Activated naive CD4-positive, alpha-beta T cell treated with anti-CD3 and anti-CD28 coated beads, Interleukin-2, amount 50 U/mL, for 24 hours (primary cell): Measurements from ENCODE around the gene TMEM79.

ENCODE experiments used
- H3K27ac Mint-ChIP-seq: one replicate; pipeline ENCODE4 v1.8.0; 2021; ENCODE audit warnings: mild to moderate bottlenecking, mixed read lengths
- H3K27me3 Mint-ChIP-seq: one replicate; pipeline ENCODE4 v1.8.0; 2021; ENCODE audit warnings: mixed read lengths
- H3K36me3 Mint-ChIP-seq: one replicate; pipeline ENCODE4 v1.8.0; 2021; ENCODE audit warnings: mixed read lengths
- H3K4me1 Mint-ChIP-seq: one replicate; pipeline ENCODE4 v1.8.0; 2021; ENCODE audit warnings: mixed read lengths
- H3K4me3 Mint-ChIP-seq: one replicate; pipeline ENCODE4 v1.8.0; 2021; ENCODE audit warnings: mild to moderate bottlenecking, mixed read lengths
- H3K9me3 Mint-ChIP-seq: one replicate; pipeline ENCODE4 v1.8.0; 2021; ENCODE audit warnings: mixed read lengths

TMEM79 gene, protein sequence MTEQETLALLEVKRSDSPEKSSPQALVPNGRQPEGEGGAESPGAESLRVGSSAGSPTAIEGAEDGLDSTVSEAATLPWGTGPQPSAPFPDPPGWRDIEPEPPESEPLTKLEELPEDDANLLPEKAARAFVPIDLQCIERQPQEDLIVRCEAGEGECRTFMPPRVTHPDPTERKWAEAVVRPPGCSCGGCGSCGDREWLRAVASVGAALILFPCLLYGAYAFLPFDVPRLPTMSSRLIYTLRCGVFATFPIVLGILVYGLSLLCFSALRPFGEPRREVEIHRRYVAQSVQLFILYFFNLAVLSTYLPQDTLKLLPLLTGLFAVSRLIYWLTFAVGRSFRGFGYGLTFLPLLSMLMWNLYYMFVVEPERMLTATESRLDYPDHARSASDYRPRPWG

GRCh38 chr1:156284112-156284511 lies at the start of gene TMEM79:
Gene TMEM79, plus strand, starts transcription at chr1:156284325. Its CDS starts 902 bp downstream, at chr1:156285227.
- Mint-ChIP-seq H3K36me3 (peaks cover 2% of the 10 kb centered on the region), H3K9me3 (no peaks in the 10 kb centered on the region), H3K4me3 (peak within 1 kb of the TSS; percentile 97), H3K27ac (peak within 1 kb of the TSS; percentile 93), H3K4me1 (peaks cover 37% of the 10 kb centered on the region), H3K27me3 (no peaks in the 10 kb centered on the region)

GRCh38 chr1:156236164-156236563 lies 48.0 kb upstream of the TMEM79 start:
- Mint-ChIP-seq H3K36me3 (peaks cover 15% of the 10 kb centered on the region), H3K4me3 (no peak overlapping the region), H3K4me1 (no peaks in the 10 kb centered on the region), H3K27ac (no peak overlapping the region), H3K9me3 (no peaks in the 10 kb centered on the region), H3K27me3 (no peaks in the 10 kb centered on the region)

GRCh38 chr1:156238248-156238647 lies 45.9 kb upstream of the TMEM79 start:
- Mint-ChIP-seq H3K27me3 (no peaks in the 10 kb centered on the region), H3K9me3 (no peaks in the 10 kb centered on the region), H3K4me3 (no peak overlapping the region), H3K36me3 (peaks cover 15% of the 10 kb centered on the region), H3K4me1 (no peaks in the 10 kb centered on the region), H3K27ac (peak overlapping the region; percentile 35)

DNA sequence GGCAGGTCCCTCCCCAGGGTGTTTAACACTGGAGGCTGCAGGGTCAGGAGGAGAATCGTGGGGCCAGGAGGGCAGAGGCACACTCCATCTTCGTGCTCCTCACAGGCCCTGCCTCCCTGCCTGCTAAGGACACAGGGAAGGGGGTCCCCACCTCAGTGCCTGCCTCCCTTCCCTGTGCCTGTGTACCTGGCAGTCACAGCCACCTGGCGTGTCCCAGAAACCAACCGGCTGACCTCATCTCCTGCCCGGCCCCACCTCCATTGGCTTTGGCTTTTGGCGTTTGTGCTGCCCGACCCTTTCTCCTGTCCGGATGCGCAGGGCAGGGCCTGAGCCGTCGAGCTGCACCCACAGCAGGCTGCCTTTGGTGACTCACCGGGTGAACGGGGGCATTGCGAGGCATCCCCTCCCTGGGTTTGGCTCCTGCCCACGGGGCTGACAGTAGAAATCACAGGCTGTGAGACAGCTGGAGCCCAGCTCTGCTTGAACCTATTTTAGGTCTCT lies 42.8 kb upstream of the TMEM79 start:
- Mint-ChIP-seq H3K9me3 (no peaks in the 10 kb centered on the region), H3K27ac (no peak overlapping the region), H3K4me3 (no peak overlapping the region), H3K27me3 (no peaks in the 10 kb centered on the region), H3K4me1 (peaks cover 14% of the 10 kb centered on the region), H3K36me3 (peaks cover 7% of the 10 kb centered on the region)

- Mint-ChIP-seq H3K27me3 (no peaks in the 10 kb centered on the region), H3K9me3 (no peaks in the 10 kb centered on the region), H3K27ac (no peak within 1 kb of the TSS), H3K4me1 (peaks cover 16% of the 10 kb centered on the region), H3K4me3 (no peak within 1 kb of the TSS), H3K36me3 (peaks cover 7% of the 10 kb centered on the region)
Measured at GRCh38 chr1:156241926-156242325, 42.2 kb upstream of the TMEM79 start, which contains the start of gene BGLAP. Gene BGLAP, plus strand, starts transcription at chr1:156242184. Its CDS starts 48 bp downstream, at chr1:156242232.

DNA sequence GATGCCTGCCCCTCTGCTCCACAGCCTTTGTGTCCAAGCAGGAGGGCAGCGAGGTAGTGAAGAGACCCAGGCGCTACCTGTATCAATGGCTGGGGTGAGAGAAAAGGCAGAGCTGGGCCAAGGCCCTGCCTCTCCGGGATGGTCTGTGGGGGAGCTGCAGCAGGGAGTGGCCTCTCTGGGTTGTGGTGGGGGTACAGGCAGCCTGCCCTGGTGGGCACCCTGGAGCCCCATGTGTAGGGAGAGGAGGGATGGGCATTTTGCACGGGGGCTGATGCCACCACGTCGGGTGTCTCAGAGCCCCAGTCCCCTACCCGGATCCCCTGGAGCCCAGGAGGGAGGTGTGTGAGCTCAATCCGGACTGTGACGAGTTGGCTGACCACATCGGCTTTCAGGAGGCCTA lies 41.4 kb upstream of the TMEM79 start:
- H3K27ac Mint-ChIP-seq: no peak overlapping the region
- H3K27me3 Mint-ChIP-seq: no peaks in the 10 kb centered on the region
- H3K4me1 Mint-ChIP-seq: peaks cover 16% of the 10 kb centered on the region
- no peaks in the 10 kb centered on the region for H3K9me3 Mint-ChIP-seq
- peaks cover 4% of the 10 kb centered on the region for H3K36me3 Mint-ChIP-seq
- H3K4me3 Mint-ChIP-seq: no peak overlapping the region

DNA sequence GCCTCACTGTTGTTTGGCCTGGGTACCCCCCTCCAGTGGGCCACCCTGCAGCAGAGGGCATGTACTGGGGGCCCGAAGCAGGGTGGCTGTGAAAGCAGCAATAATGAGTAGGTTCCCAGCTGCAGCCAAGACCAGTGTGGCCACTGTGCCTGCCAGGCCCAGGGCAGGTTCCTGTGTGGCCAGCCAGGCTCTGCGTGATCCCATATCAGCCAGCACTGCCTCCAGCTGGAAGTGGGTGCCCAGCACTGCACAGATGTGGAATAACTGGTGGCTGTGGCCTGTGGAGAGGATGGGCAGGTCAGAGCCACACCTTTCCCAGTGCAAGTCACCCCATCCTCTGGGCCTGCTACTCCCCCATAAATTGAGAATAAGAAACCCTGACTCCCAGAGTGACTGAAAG lies 40.0 kb upstream of the TMEM79 start:
- H3K4me1 Mint-ChIP-seq: peaks cover 16% of the 10 kb centered on the region
- no peak overlapping the region for H3K4me3 Mint-ChIP-seq
- H3K36me3 Mint-ChIP-seq: peaks cover 4% of the 10 kb centered on the region
- H3K9me3 Mint-ChIP-seq: no peaks in the 10 kb centered on the region
- no peak overlapping the region for H3K27ac Mint-ChIP-seq
- H3K27me3 Mint-ChIP-seq: no peaks in the 10 kb centered on the region

- Mint-ChIP-seq H3K4me3 (peak overlapping the region; percentile 84), H3K27me3 (no peaks in the 10 kb centered on the region), H3K4me1 (peaks cover 16% of the 10 kb centered on the region), H3K36me3 (peaks cover 3% of the 10 kb centered on the region), H3K9me3 (no peaks in the 10 kb centered on the region), H3K27ac (peak overlapping the region; percentile 70)
Measured at GRCh38 chr1:156244712-156245111, 39.4 kb upstream of the TMEM79 start.

GRCh38 chr1:156245451-156246232 lies 38.5 kb upstream of the TMEM79 start:
- peak overlapping the region; percentile 83 for H3K27ac Mint-ChIP-seq

DNA sequence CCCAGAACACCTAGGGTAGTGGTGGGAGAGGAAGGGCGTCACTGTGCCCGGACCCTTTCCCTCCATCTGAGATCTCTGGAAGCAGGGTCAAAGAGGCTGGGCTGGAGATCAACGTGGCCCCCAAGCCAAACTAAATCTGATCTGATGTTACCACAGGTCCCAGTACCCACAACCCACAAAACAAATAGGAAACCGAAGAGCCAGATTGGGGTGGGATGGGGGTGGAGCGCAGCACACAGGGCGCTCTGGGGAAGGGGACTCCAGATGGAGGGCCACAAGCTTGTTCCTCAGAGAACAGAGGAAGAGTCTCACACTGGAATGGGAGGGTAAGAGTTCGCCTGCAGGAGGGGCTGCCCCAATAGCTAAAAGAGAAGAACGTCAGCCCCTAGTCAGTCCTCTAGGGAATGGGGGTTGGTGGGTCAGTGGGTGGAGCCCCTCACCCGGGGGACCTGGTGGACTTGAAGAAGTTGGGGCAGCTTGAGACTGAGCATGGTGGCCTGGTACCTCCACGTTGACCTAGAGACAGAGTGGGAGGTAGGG lies 37.8 kb upstream of the TMEM79 start:
- no peak overlapping the region for H3K27ac Mint-ChIP-seq
- H3K27me3 Mint-ChIP-seq: no peaks in the 10 kb centered on the region
- H3K4me1 Mint-ChIP-seq: peaks cover 16% of the 10 kb centered on the region
- H3K4me3 Mint-ChIP-seq: peak overlapping the region; percentile 42
- no peaks in the 10 kb centered on the region for H3K36me3 Mint-ChIP-seq
- no peaks in the 10 kb centered on the region for H3K9me3 Mint-ChIP-seq

More at GRCh38 chr1:156245451-156246232, 38.5 kb upstream of the TMEM79 start:
- peak overlapping the region; percentile 84 for H3K4me3 Mint-ChIP-seq
- no peaks in the 10 kb centered on the region for H3K27me3 Mint-ChIP-seq
- H3K36me3 Mint-ChIP-seq: no peaks in the 10 kb centered on the region
- peaks cover 16% of the 10 kb centered on the region for H3K4me1 Mint-ChIP-seq
- no peaks in the 10 kb centered on the region for H3K9me3 Mint-ChIP-seq

- peaks cover 16% of the 10 kb centered on the region for H3K4me1 Mint-ChIP-seq
- H3K9me3 Mint-ChIP-seq: no peaks in the 10 kb centered on the region
- no peak overlapping the region for H3K4me3 Mint-ChIP-seq
- no peaks in the 10 kb centered on the region for H3K36me3 Mint-ChIP-seq
- no peak overlapping the region for H3K27ac Mint-ChIP-seq
- H3K27me3 Mint-ChIP-seq: no peaks in the 10 kb centered on the region
Measured at GRCh38 chr1:156246781-156247459, 37.2 kb upstream of the TMEM79 start.

DNA sequence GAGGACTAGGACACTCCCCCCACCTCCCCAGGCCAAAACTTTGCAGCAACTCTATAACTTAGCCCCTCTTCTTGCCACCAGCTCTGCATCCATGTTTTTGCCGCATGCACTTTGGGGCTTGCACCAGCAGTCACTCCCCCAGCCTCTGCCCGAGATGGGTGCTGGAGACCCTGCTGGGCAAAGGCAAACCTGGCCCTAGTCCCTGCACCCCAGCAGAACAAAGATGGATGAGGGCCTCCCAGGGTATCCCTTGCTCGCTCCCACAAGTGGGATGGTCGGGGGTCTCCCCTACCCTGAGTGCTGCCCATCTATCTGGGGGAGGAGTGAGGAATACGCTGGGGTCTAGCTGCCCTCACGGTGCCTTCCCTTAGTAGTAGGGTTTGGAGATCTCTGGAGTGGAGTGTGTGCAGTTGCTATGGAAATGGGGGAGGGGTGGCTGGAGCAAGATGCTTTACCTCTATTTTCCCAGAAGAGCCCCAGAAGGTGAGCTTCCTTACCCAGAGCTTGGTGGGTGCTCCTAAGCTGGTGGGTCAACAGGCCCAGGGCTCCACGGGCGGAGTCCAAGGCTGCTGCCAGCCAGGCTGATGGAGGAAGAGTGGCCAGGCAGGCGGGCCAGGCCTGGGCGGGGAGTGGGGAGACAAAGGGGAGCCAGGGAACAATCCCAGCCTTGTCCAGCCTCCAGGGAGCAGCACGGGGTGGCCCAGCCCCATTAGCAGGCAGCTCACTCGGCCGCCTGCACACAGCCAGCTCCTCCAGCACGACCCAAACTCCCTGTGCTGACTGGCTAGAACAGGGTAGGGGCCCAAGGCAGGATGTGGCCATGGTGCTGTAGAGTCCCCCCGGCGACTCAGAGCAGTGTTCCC lies 36.4 kb upstream of the TMEM79 start, which contains the start of gene PAQR6:
Gene PAQR6 (minus strand): TSS at position 597 of the 863 bp plus-strand sequence. CDS start 1,325 bp downstream, outside the sequence.
- peak within 1 kb of the TSS; percentile 8 for H3K27ac Mint-ChIP-seq
- peaks cover 16% of the 10 kb centered on the region for H3K4me1 Mint-ChIP-seq
- H3K9me3 Mint-ChIP-seq: no peaks in the 10 kb centered on the region
- no peaks in the 10 kb centered on the region for H3K27me3 Mint-ChIP-seq
- no peaks in the 10 kb centered on the region for H3K36me3 Mint-ChIP-seq
- no peak within 1 kb of the TSS for H3K4me3 Mint-ChIP-seq

DNA sequence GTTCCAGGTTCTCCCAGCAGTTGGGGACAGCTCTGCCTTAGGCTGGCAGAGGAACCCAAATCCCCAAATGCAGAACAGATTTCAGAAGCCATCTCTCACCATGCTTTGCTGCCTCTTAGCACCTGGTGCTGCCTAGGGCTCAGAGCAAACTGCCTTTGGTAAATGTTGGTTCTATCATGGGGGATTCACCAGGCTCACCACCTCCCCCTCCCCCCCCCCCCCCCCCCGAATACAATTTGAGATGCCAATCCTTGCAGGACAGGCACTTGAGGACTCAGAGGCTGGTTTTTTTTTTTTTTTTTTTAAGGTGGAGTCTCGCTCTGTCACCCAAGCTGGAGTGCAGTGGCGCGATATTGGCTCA lies 35.8 kb upstream of the TMEM79 start:
- no peak overlapping the region for H3K4me3 Mint-ChIP-seq
- no peaks in the 10 kb centered on the region for H3K9me3 Mint-ChIP-seq
- peaks cover 3% of the 10 kb centered on the region for H3K36me3 Mint-ChIP-seq
- no peak overlapping the region for H3K27ac Mint-ChIP-seq
- no peaks in the 10 kb centered on the region for H3K27me3 Mint-ChIP-seq
- H3K4me1 Mint-ChIP-seq: peaks cover 16% of the 10 kb centered on the region

GRCh38 chr1:156249593-156249992 lies 34.5 kb upstream of the TMEM79 start:
- H3K4me3 Mint-ChIP-seq: no peak overlapping the region
- no peaks in the 10 kb centered on the region for H3K9me3 Mint-ChIP-seq
- no peak overlapping the region for H3K27ac Mint-ChIP-seq
- H3K36me3 Mint-ChIP-seq: peaks cover 5% of the 10 kb centered on the region
- no peaks in the 10 kb centered on the region for H3K27me3 Mint-ChIP-seq
- peaks cover 15% of the 10 kb centered on the region for H3K4me1 Mint-ChIP-seq
